Measurements from ENCODE around the gene RMND5A. TPM values are rescaled to one million over a fixed set of nuclear protein-coding genes. Genes with fewer than 3 reads are reported as not detected.

RMND5A gene
- total RNA-seq, 6 experiments from 2014 or later: 22.2 to 45.6 (median 33.8) TPM

DNA sequence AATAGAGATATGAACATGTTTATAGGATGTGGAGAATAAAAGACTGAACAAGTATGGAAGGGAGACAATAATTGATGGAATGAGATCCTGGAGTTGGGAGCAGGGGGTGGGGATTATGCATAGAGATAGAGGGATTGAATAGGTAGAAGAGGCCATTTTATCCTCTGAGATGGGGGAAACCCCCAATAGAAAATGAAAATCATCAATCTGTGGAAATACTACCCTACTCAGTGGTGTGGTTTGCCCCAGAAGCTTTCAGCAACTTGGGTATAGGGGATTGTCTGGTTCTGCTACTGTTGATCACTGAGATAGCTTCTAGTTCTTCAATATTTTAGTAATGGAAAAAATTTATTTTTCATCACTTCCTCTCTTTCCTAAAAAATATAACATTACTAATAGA lies 41.1 kb upstream of the RMND5A start:
- H3K27me3 ChIP-seq: no peaks in the 10 kb centered on the region
- H3K36me3 ChIP-seq: no peaks in the 10 kb centered on the region
- intact Hi-C loops (cut with DNase I): no loop called here
- H3K9me3 ChIP-seq: no peaks in the 10 kb centered on the region
- no peak overlapping the region for H3K27ac ChIP-seq
- DNase-seq (no peak), ATAC-seq (no peak)
- no peak overlapping the region for H3K4me3 ChIP-seq
- TF ChIP-seq, protein P1, sequence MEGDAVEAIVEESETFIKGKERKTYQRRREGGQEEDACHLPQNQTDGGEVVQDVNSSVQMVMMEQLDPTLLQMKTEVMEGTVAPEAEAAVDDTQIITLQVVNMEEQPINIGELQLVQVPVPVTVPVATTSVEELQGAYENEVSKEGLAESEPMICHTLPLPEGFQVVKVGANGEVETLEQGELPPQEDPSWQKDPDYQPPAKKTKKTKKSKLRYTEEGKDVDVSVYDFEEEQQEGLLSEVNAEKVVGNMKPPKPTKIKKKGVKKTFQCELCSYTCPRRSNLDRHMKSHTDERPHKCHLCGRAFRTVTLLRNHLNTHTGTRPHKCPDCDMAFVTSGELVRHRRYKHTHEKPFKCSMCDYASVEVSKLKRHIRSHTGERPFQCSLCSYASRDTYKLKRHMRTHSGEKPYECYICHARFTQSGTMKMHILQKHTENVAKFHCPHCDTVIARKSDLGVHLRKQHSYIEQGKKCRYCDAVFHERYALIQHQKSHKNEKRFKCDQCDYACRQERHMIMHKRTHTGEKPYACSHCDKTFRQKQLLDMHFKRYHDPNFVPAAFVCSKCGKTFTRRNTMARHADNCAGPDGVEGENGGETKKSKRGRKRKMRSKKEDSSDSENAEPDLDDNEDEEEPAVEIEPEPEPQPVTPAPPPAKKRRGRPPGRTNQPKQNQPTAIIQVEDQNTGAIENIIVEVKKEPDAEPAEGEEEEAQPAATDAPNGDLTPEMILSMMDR (IDR thresholded peaks at IDR 0.05): no peak
- no peak for TF ChIP-seq POLR2A (IDR thresholded peaks at IDR 0.05)
- no peaks in the 10 kb centered on the region for H3K4me1 ChIP-seq

DNA sequence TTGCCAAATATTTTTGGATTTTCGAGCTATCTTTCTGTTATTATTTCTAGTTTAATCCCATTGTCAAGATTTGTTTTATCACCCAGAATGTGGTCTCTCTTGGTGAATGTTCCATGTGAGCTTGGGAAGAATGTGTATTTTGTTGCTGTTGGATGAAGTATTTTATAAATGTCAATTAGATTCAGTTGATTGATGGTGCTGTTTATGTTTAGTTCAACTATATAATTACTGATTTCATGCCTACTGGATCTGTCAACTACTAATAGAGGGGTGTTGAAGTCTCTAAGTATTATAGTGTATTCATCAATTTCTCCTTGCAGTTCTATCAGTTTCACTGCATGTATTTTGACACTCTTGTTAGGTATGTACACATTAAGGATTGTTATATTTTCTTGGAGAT lies 34.7 kb upstream of the RMND5A start:
- no peaks in the 10 kb centered on the region for H3K9me3 ChIP-seq
- ATAC-seq (no peak), DNase-seq (no peak)
- H3K4me1 ChIP-seq: no peaks in the 10 kb centered on the region
- intact Hi-C loops (cut with DNase I): no loop called here
- TF ChIP-seq, protein P1 (IDR thresholded peaks at IDR 0.05): no peak
- WGBS (ENCODE audit: insufficient coverage, low coverage, low lambda C conversion rate, missing lambda C conversion rate): 75% methylated on average over 1 of the region's 1 CpG
- no peaks in the 10 kb centered on the region for H3K36me3 ChIP-seq
- H3K27me3 ChIP-seq: no peaks in the 10 kb centered on the region
- no peak overlapping the region for H3K27ac ChIP-seq
- no peak overlapping the region for H3K4me3 ChIP-seq

DNA sequence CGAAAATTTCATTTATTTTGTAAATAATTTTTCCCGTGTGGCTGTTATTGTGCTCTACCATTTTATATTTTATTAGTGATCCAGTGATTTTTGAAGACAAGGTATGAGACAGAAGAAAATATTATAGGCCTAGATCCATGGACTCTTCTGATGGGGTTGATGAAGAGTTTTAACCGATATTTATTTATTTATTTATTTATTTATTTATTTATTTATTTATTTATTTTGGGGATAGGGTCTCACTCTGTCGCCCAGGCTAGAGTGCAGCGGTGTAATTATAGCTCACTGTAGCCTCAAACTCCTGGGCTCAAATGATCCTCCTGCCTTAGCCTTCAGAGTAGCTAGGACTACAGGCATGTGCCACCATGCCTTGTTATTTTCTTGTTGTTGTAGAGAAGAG lies 33.6 kb upstream of the RMND5A start:
- DNase-seq: no peak
- Histone ChIP-seq H3K4me3 (no peak overlapping the region), H3K36me3 (no peaks in the 10 kb centered on the region), H3K9me3 (no peaks in the 10 kb centered on the region), H3K27ac (no peak overlapping the region), H3K27me3 (no peaks in the 10 kb centered on the region), H3K4me1 (no peaks in the 10 kb centered on the region)
- intact Hi-C loops (cut with DNase I): no loop called here
- ATAC-seq: no peak
- WGBS (ENCODE audit: insufficient coverage, low coverage, low lambda C conversion rate, missing lambda C conversion rate): 96% methylated on average over 5 of the region's 5 CpGs
- no peak for TF ChIP-seq POLR2A (IDR thresholded peaks at IDR 0.05)
- TF ChIP-seq, protein P1 (IDR thresholded peaks at IDR 0.05): no peak

DNA sequence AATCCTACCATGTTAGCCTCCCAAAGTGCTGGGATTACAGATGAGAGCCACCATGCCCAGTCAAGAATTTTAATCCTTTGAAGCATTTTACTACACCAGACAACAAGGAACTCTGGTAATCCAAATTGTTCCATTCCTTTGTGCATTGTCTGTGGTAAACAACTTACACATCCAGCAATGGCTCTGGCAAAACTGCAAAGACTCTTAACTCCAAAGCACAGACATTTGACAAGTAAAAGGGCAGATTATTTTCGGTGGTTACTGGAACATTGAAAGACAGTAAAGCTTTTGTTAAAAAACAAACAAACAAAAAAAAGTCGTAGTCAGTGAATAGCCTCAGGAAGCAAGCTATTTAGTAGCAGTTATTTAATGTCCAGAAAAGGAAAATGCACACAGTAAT lies 33.2 kb upstream of the RMND5A start:
- no peaks in the 10 kb centered on the region for H3K4me1 ChIP-seq
- H3K36me3 ChIP-seq: no peaks in the 10 kb centered on the region
- intact Hi-C loops (cut with DNase I): no loop called here
- no peak for DNase-seq
- TF ChIP-seq POLR2A (IDR thresholded peaks at IDR 0.05): no peak
- TF ChIP-seq, protein P1 (IDR thresholded peaks at IDR 0.05): no peak
- H3K4me3 ChIP-seq: no peak overlapping the region
- H3K9me3 ChIP-seq: no peaks in the 10 kb centered on the region
- ATAC-seq: no peak
- no peak overlapping the region for H3K27ac ChIP-seq
- no peaks in the 10 kb centered on the region for H3K27me3 ChIP-seq
- 76% methylated on average over 2 of the region's 2 CpGs for WGBS (ENCODE audit: insufficient coverage, low coverage, low lambda C conversion rate, missing lambda C conversion rate)

DNA sequence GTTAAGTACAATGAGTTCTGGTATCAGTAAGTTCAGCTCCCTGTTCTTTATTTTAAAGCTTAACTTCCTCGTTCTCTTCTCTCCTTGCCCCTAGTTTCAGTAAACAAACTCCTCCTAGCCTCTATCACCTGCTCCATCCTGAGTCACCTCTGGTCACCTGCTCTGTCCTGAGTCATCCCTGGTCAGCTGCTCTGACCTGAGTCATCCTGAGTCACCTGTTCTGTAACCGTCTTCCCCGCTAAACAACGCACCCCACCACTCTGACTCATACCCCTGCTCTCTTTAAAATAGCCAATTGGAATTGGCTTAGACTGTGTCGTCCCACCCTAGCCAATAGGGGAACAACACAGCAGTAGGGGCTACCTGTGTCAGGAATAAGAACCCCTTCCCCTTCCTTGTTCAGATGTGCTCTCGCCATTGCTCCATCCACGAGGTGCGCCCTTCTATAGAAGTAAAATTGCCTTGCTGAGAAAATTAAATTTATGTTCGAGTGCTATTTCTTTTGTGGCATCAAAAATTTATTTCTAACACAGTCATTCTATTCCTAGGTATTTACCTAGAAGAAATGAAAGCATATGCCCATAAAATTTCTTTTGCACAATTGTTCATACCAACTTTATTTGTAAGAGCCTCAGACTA lies 24.9 kb upstream of the RMND5A start:
- intact Hi-C loops (cut with DNase I): no loop called here
- Histone ChIP-seq H3K4me1 (no peaks in the 10 kb centered on the region), H3K4me3 (no peak overlapping the region), H3K27ac (no peak overlapping the region), H3K36me3 (no peaks in the 10 kb centered on the region), H3K27me3 (no peaks in the 10 kb centered on the region), H3K9me3 (no peaks in the 10 kb centered on the region)
- 82% methylated on average over 9 of the region's 9 CpGs for WGBS (ENCODE audit: insufficient coverage, low coverage, low lambda C conversion rate, missing lambda C conversion rate)
- TF ChIP-seq POLR2A (IDR thresholded peaks at IDR 0.05): no peak
- TF ChIP-seq, protein P1 (IDR thresholded peaks at IDR 0.05): no peak
- peak in 1 of 4 donors; percentile 19 for ATAC-seq
- DNase-seq: no peak
